ENCODE measurements around the gene SORCS2.
"Not testable (repeated sequence)": the region's sequence is repeated elsewhere in the genome, so short reads cannot be mapped to it uniquely, and the experiment has no call there.

Gene SORCS2

GRCh38 chr4:7160951-7161440 lies 31.3 kb upstream of the SORCS2 start:
- no peak for DNase-seq

GRCh38 chr4:7161721-7162214 lies 30.6 kb upstream of the SORCS2 start:
- peak; percentile 31 for DNase-seq

- DNase-seq: not testable (repeated sequence)
Measured at GRCh38 chr4:7165056-7165873, 27.1 kb upstream of the SORCS2 start.

GRCh38 chr4:7165874-7166201 lies 26.5 kb upstream of the SORCS2 start:
- DNase-seq: no peak

- no peak for DNase-seq
Measured at GRCh38 chr4:7166237-7166636, 26.1 kb upstream of the SORCS2 start.

- DNase-seq: no peak
Measured at GRCh38 chr4:7166981-7167700, 25.2 kb upstream of the SORCS2 start.

- DNase-seq: no peak
Measured at GRCh38 chr4:7167706-7168105, 24.6 kb upstream of the SORCS2 start.

- no peak for DNase-seq
Measured at GRCh38 chr4:7168106-7168505, 24.2 kb upstream of the SORCS2 start.

- DNase-seq: no peak
Measured at GRCh38 chr4:7169134-7169533, 23.2 kb upstream of the SORCS2 start.

- no peak for DNase-seq
Measured at GRCh38 chr4:7170012-7170411, 22.3 kb upstream of the SORCS2 start.

GRCh38 chr4:7171191-7171900 lies 21.0 kb upstream of the SORCS2 start:
- DNase-seq: peak; percentile 52

GRCh38 chr4:7172508-7172907 lies 19.8 kb upstream of the SORCS2 start:
- no peak for DNase-seq

GRCh38 chr4:7172946-7173345 lies 19.4 kb upstream of the SORCS2 start:
- no peak for DNase-seq

- DNase-seq: no peak
Measured at GRCh38 chr4:7173841-7174449, 18.4 kb upstream of the SORCS2 start.

- DNase-seq: no peak
Measured at GRCh38 chr4:7179158-7179557, 13.2 kb upstream of the SORCS2 start.

GRCh38 chr4:7180938-7181337 lies 11.4 kb upstream of the SORCS2 start:
- no peak for DNase-seq

GRCh38 chr4:7182616-7183015 lies 9.7 kb upstream of the SORCS2 start:
- no peak for DNase-seq

- no peak for DNase-seq
Measured at GRCh38 chr4:7183161-7183560, 9.2 kb upstream of the SORCS2 start.

GRCh38 chr4:7183780-7184460 lies 8.4 kb upstream of the SORCS2 start:
- DNase-seq: no peak

GRCh38 chr4:7185487-7186030 lies 6.8 kb upstream of the SORCS2 start:
- DNase-seq: no peak

GRCh38 chr4:7186031-7186430 lies 6.3 kb upstream of the SORCS2 start:
- DNase-seq: no peak

GRCh38 chr4:7186516-7187167 lies 5.7 kb upstream of the SORCS2 start:
- DNase-seq: no peak

All from fibroblast of upper back skin (primary cell).